ENCODE data around the gene TNIP1.

Gene TNIP1

GRCh38 chr5:151002250-151002649, 78.6 kb downstream of the TNIP1 start:
- H3K27me3 ChIP-seq (ENCODE audit: control insufficient read depth, low read length), result peaks cover 25% of the 10 kb centered on the region

GRCh38 chr5:151001436-151001835, 79.4 kb downstream of the TNIP1 start:
- TF ChIP-seq, protein P1, sequence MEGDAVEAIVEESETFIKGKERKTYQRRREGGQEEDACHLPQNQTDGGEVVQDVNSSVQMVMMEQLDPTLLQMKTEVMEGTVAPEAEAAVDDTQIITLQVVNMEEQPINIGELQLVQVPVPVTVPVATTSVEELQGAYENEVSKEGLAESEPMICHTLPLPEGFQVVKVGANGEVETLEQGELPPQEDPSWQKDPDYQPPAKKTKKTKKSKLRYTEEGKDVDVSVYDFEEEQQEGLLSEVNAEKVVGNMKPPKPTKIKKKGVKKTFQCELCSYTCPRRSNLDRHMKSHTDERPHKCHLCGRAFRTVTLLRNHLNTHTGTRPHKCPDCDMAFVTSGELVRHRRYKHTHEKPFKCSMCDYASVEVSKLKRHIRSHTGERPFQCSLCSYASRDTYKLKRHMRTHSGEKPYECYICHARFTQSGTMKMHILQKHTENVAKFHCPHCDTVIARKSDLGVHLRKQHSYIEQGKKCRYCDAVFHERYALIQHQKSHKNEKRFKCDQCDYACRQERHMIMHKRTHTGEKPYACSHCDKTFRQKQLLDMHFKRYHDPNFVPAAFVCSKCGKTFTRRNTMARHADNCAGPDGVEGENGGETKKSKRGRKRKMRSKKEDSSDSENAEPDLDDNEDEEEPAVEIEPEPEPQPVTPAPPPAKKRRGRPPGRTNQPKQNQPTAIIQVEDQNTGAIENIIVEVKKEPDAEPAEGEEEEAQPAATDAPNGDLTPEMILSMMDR (IDR thresholded peaks at IDR 0.05; ENCODE audit: low read depth, low read length, poor library complexity, severe bottlenecking), result no peak
- TF ChIP-seq EZH2phosphoT487 (IDR thresholded peaks at IDR 0.05; ENCODE audit: borderline replicate concordance, low read length), result no peak
- no peak overlapping the region for H3K4me3 ChIP-seq (ENCODE audit: low read length)
- H3F3A ChIP-seq (ENCODE audit: control insufficient read depth, insufficient read depth), result no peaks in the 10 kb centered on the region
- H3K27me3 ChIP-seq (ENCODE audit: control insufficient read depth, low read length), result peaks cover 25% of the 10 kb centered on the region
- H3K27ac ChIP-seq (ENCODE audit: low read depth, low read length), result no peak overlapping the region
- H3K79me2 ChIP-seq (ENCODE audit: control insufficient read depth, low read length), result no peaks in the 10 kb centered on the region
- no peaks in the 10 kb centered on the region for H3K36me3 ChIP-seq (ENCODE audit: control insufficient read depth, low read length)
- H4K20me1 ChIP-seq (ENCODE audit: control insufficient read depth, insufficient read depth, low read depth, low read length), result no peaks in the 10 kb centered on the region
- no peaks in the 10 kb centered on the region for H3K9me2 ChIP-seq (replicated peaks; ENCODE audit: control insufficient read depth, low read length)
- H3K9me3 ChIP-seq (ENCODE audit: control insufficient read depth, insufficient read depth, low read length), result no peaks in the 10 kb centered on the region
- no peaks in the 10 kb centered on the region for H3K4me1 ChIP-seq (ENCODE audit: control insufficient read depth, low read length)
- H3K4me2 ChIP-seq (ENCODE audit: low read length), result no peak overlapping the region

More at GRCh38 chr5:151002250-151002649, 78.6 kb downstream of the TNIP1 start:
- no peaks in the 10 kb centered on the region for H3K79me2 ChIP-seq (ENCODE audit: control insufficient read depth, low read length)
- H3K4me2 ChIP-seq (ENCODE audit: low read length), result no peak overlapping the region
- no peak overlapping the region for H3K4me3 ChIP-seq (ENCODE audit: low read length)
- H3K9me3 ChIP-seq (ENCODE audit: control insufficient read depth, insufficient read depth, low read length), result no peaks in the 10 kb centered on the region
- no peak for TF ChIP-seq EZH2phosphoT487 (IDR thresholded peaks at IDR 0.05; ENCODE audit: borderline replicate concordance, low read length)
- TF ChIP-seq, protein P1 (IDR thresholded peaks at IDR 0.05; ENCODE audit: low read depth, low read length, poor library complexity, severe bottlenecking), result peak; percentile 20
- H3K36me3 ChIP-seq (ENCODE audit: control insufficient read depth, low read length), result no peaks in the 10 kb centered on the region
- no peaks in the 10 kb centered on the region for H3K9me2 ChIP-seq (replicated peaks; ENCODE audit: control insufficient read depth, low read length)
- no peaks in the 10 kb centered on the region for H4K20me1 ChIP-seq (ENCODE audit: control insufficient read depth, insufficient read depth, low read depth, low read length)
- no peaks in the 10 kb centered on the region for H3F3A ChIP-seq (ENCODE audit: control insufficient read depth, insufficient read depth)
- no peaks in the 10 kb centered on the region for H3K4me1 ChIP-seq (ENCODE audit: control insufficient read depth, low read length)
- H3K27ac ChIP-seq (ENCODE audit: low read depth, low read length), result no peak overlapping the region

- Histone ChIP-seq H4K20me1 (ENCODE audit: control insufficient read depth, insufficient read depth, low read depth, low read length) (no peaks in the 10 kb centered on the region), H3K27ac (ENCODE audit: low read depth, low read length) (no peak overlapping the region), H3K4me3 (ENCODE audit: low read length) (no peak overlapping the region), H3K27me3 (ENCODE audit: control insufficient read depth, low read length) (peaks cover 13% of the 10 kb centered on the region), H3F3A (ENCODE audit: control insufficient read depth, insufficient read depth) (no peaks in the 10 kb centered on the region), H3K9me2 (replicated peaks; ENCODE audit: control insufficient read depth, low read length) (no peaks in the 10 kb centered on the region), H3K4me2 (ENCODE audit: low read length) (no peak overlapping the region), H3K4me1 (ENCODE audit: control insufficient read depth, low read length) (no peaks in the 10 kb centered on the region), H3K36me3 (ENCODE audit: control insufficient read depth, low read length) (no peaks in the 10 kb centered on the region), H3K9me3 (ENCODE audit: control insufficient read depth, insufficient read depth, low read length) (no peaks in the 10 kb centered on the region), H3K79me2 (ENCODE audit: control insufficient read depth, low read length) (no peaks in the 10 kb centered on the region)
- TF ChIP-seq, protein P1 (IDR thresholded peaks at IDR 0.05; ENCODE audit: low read depth, low read length, poor library complexity, severe bottlenecking), result no peak
- no peak for TF ChIP-seq EZH2phosphoT487 (IDR thresholded peaks at IDR 0.05; ENCODE audit: borderline replicate concordance, low read length)
Measured at GRCh38 chr5:150999704-151000442, 81.0 kb downstream of the TNIP1 start.

All from DOHH2 (cell line).